Activated T-cell treated with anti-CD3 and anti-CD28 coated beads for 48 hours (primary cell): ENCODE results near the gene POLD2.

ENCODE experiments used
- DNase-seq: peaks from one replicate; pipeline ENCODE4 v3.0.0-alpha.2; 2020; ENCODE audit warnings: low read depth

POLD2 gene

DNA sequence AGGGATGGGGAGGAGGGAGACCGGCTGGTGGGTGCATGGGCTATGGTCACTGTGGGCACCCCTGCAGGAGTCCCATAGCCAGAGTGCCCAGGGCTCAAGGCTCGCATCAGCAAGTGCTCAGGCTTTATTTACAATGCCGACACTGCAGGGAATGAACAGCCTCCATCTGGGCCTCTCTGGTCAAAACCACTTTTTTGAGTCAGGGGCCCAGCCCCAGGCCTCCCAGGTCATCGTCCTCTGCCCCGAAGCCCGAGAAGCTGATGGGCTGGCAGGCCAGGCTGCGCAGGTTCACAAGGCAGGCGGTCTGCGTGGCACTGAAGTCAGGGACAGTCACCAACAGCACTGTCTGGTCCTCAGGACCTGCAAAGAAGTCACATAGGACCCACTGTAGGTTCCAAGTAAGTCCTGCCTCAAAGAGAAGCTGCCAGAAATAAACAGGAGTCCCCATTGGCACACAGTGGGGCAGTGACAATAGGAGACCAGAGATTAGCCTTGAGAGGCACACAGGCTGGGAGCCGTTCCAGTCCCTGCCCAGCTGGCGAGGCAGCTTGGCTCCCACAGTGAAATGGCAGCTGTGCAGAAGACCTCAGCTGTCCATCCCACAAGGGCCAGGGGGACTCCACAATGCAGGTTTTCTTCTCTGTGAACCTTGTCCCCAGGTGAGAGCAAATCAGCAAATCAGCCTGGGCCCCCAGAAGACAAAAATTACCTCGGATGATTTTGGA is 8.6 kb downstream of the POLD2 start:
- no peak for DNase-seq

- DNase-seq = no peak
Observed at GRCh38 chr7:44113764-44114354, 9.5 kb downstream of the POLD2 start.

DNA sequence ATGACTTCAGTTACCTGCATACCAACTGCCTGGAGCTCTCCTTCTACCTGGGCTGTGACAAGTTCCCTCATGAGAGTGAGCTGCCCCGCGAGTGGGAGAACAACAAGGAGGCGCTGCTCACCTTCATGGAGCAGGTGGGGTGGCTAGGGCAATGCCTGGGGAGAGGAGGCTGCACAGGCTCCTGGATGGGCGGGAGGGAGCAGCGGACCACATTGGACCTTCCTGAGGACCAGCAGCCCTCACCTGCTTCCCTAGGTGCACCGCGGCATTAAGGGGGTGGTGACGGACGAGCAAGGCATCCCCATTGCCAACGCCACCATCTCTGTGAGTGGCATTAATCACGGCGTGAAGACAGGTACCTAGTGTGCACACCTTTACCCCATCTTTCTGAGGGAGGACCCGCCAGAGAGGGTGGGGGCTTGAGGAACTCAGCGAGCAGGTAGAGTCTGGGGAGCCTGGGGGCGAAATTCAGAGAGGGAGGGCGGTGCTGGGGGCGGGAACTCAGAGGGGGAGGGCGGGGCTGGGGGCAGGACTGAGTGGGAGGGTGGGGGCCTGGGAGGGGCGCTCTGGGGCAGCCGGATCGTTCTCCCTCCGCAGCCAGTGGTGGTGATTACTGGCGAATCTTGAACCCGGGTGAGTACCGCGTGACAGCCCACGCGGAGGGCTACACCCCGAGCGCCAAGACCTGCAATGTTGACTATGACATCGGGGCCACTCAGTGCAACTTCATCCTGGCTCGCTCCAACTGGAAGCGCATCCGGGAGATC is 10.2 kb downstream of the POLD2 start:
- no peak for DNase-seq

GRCh38 chr7:44112231-44112996 is 10.9 kb downstream of the POLD2 start:
- DNase-seq = no peak

DNA sequence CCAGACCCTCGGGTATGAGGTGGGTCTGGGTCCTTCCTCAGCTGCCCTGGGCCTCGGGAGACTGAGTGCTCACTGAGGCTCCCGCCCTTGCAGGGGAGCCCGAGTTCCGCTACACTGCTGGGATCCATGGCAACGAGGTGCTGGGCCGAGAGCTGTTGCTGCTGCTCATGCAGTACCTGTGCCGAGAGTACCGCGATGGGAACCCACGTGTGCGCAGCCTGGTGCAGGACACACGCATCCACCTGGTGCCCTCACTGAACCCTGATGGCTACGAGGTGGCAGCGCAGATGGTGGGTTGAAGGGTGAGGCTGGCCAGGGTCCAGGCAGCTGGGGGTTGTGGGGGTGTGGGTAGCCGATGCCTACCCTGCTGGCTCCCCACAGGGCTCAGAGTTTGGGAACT is 11.6 kb downstream of the POLD2 start:
- DNase-seq = no peak

DNA sequence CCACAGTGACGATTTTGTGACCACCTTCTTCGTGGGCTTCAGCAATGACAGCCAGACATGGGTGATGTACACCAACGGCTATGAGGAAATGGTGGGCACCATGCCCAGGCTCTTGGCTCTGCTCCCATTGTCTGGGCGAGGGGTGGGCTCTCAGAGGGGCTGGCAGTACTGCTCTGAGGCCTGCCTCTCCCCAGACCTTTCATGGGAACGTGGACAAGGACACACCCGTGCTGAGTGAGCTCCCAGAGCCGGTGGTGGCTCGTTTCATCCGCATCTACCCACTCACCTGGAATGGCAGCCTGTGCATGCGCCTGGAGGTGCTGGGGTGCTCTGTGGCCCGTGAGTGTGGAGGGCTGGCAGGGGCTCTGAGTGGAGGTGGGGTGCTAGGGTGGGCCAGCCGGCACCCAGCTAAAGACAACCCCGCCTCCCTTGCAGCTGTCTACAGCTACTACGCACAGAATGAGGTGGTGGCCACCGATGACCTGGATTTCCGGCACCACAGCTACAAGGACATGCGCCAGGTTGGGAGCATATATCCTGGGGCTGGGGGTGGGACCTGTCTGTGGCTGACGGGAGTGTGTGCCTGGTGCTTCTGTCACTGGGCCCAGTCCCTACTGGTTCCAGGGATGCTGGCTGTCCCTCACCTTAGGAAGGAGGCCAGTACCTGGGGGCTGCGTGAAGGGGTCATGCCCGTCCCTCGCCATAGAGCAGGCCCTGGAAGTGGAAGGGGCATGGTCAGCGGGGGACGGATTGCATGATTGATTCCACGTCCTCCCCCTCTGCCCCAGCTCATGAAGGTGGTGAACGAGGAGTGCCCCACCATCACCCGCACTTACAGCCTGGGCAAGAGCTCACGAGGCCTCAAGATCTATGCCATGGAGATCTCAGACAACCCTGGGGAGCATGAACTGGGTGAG is 12.4 kb downstream of the POLD2 start:
- no peak for DNase-seq

DNA sequence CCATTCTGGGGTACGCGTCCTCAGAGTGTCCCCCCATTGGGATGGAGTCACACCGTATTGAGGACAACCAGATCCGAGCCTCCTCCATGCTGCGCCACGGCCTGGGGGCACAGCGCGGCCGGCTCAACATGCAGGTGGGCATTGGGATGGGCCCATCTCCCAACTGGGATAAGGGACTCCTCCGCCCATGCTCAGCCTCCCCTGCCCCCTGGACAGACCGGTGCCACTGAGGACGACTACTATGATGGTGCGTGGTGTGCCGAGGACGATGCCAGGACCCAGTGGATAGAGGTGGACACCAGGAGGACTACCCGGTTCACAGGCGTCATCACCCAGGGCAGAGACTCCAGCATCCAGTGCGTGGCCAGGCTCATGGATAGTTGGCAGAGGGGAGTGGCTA is 13.4 kb downstream of the POLD2 start:
- DNase-seq = no peak

- DNase-seq = no peak
Observed at GRCh38 chr7:44108768-44109750, 14.3 kb downstream of the POLD2 start.

DNA sequence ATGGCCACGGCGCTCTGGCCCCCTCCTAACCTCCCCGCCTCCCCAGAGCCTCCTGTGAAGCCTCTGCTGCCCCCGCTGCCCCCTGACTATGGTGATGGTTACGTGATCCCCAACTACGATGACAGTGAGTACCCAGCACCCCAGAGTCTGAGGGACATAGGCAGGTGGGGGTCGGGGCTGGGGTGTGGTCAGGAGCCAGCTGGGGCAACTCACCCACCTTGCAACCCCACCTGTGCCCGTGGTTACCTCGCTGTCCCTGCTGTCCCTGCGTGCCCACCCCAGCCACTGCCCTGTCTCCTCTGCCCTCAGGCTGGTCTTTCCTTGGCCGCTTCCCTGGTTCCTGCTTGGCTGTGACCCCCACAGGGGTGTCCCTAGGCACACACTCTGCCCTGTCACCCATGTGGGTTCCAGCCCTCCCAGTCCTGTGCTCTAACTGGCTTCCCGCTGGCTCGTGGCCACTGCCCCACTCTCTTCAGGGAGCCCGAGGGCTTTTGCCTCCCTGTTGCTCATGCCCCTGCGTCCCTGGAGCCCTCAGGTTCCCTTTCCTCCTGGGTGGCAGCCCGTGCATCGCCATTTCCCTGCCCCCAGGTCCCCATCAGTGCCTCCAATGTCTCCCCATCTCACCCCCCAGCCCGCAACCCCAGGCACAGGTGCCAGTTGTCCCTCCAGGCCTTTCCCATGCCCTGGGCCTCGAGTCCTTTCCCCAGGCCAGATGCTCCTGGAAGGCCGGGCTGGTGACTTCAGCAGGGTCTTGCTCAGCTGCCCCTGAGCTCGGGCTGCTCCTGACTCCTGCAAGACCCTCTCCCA is 15.2 kb downstream of the POLD2 start:
- DNase-seq = no peak

DNA sequence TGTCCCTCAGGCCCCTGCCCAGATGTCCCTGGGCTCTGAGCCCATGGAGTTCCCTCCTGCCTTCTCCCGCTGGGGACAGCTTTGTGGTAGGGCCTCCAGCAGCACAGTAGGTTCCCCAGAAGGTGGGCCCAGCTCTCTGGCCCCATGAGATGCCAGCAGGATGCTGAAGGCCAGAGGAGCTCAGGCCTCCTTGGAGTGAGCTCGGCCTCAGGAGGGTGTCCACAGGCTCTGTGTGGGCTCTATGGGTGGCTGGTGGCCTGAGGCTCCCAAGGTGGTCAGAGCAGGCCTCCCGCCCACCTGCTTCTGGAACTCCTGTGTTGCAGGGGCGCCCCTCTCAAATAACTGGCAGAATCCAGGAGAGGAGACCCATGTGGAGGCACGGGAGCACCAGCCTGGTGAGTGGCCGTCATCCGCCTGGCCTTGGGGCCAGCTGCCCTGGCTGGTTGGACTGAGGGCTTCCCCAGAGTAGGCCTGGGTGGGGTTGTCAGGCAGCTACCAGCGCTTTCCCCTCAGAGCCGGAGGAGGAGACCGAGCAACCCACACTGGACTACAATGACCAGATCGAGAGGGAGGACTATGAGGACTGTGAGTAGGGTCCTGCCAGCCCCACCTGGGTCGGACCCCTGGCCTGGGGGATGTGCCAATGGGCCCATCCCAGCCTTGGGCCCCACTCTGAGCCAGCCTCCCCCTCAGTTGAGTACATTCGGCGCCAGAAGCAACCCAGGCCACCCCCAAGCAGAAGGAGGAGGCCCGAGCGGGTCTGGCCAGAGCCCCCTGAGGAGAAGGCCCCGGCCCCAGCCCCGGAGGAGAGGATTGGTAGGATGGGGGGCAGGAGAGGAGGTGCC is 16.0 kb downstream of the POLD2 start:
- DNase-seq = no peak

- DNase-seq = no peak
Observed at GRCh38 chr7:44106311-44107065, 16.9 kb downstream of the POLD2 start.

- no peak for DNase-seq
Observed at GRCh38 chr7:44105832-44106231, 17.5 kb downstream of the POLD2 start.

DNA sequence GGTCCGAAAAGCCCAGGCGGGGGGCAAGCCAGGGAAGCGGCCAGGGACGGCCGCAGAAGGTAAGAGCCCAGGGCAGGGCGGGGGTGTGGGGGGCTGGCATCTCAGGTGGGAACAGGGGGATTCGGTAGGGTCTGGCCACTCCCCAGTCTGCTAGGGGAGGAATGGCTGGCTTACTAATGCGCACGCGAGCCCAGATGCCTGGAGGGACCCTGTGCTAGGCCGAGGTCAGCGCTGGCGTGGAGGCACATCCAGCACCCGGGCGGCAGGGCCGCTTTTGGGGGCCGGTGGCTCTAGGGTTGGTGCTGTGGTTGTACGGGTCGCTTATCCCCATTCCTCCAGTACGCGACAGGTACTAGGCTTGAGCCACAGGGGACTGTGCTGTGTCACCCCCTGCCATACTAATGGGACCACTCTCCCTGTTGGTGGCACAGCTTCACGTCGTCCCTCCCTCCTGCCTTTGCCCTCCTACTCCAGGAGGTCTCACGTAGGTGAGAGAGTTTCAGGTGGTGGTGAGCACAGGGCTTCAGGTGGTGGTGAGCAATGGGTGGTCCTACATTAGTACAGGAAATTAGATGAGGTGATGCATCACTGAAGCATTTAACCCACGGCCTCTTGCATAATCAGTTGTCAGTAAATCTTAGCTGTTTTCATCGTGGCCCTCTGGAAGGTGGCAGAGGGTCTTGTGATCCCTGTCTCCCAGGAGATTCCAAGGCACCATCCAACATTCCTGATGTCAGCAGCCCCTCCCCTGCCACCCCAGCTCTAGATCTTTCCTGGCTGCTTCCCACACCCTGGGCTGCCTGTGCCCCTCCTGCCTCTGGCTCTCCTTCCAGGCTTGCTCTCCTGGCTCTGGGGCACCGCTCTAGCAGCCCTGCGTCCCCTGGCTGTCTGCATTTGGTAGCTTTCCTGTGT is 18.2 kb downstream of the POLD2 start:
- DNase-seq = no peak

- DNase-seq = no peak
Observed at GRCh38 chr7:44103923-44104859, 19.2 kb downstream of the POLD2 start, which contains the start of gene AEBP1. Gene AEBP1 (plus strand): TSS chr7:44104345. CDS start chr7:44104666, 321 bp downstream.

- DNase-seq = no peak
Observed at GRCh38 chr7:44103566-44103922, 19.8 kb downstream of the POLD2 start.
